HCEC 1CT (cell line): ENCODE results near the gene PUSL1.
"Not testable (repeated sequence)": the region's sequence is repeated elsewhere in the genome, so short reads cannot be mapped to it uniquely, and the experiment has no call there.

Experiments
- DNase-seq: peaks from one replicate; pipeline ENCODE4 v3.0.0-alpha.2; 2017

Gene PUSL1

GRCh38 chr1:1311107-1312104 lies 3.0 kb downstream of the PUSL1 start:
- no peak for DNase-seq

GRCh38 chr1:1312450-1313314 lies 4.3 kb downstream of the PUSL1 start:
- DNase-seq, result no peak

- DNase-seq, result no peak
Measured at GRCh38 chr1:1313500-1314236, 5.3 kb downstream of the PUSL1 start.

- no peak for DNase-seq
Measured at GRCh38 chr1:1314237-1314586, 5.8 kb downstream of the PUSL1 start.

GRCh38 chr1:1314678-1315335 lies 6.4 kb downstream of the PUSL1 start:
- no peak for DNase-seq

- no peak for DNase-seq
Measured at GRCh38 chr1:1315435-1315954, 7.1 kb downstream of the PUSL1 start.

- not testable (repeated sequence) for DNase-seq
Measured at GRCh38 chr1:1316199-1316598, 7.8 kb downstream of the PUSL1 start.

GRCh38 chr1:1317420-1317819 lies 9.0 kb downstream of the PUSL1 start:
- DNase-seq, result no peak

- DNase-seq, result peak; percentile 91
Measured at GRCh38 chr1:1318131-1318652, 9.8 kb downstream of the PUSL1 start.

GRCh38 chr1:1318777-1319645 lies 10.6 kb downstream of the PUSL1 start:
- no peak for DNase-seq

GRCh38 chr1:1319646-1319941 lies 11.2 kb downstream of the PUSL1 start:
- no peak for DNase-seq

GRCh38 chr1:1320666-1321448 lies 12.5 kb downstream of the PUSL1 start:
- DNase-seq, result no peak

- no peak for DNase-seq
Measured at GRCh38 chr1:1321477-1321876, 13.1 kb downstream of the PUSL1 start.

GRCh38 chr1:1322418-1322817 lies 14.0 kb downstream of the PUSL1 start:
- DNase-seq, result no peak

- DNase-seq, result no peak
Measured at GRCh38 chr1:1322952-1323351, 14.6 kb downstream of the PUSL1 start.

GRCh38 chr1:1324084-1324523 lies 15.7 kb downstream of the PUSL1 start:
- DNase-seq, result peak; percentile 36

- peak; percentile 89 for DNase-seq
Measured at GRCh38 chr1:1324524-1325287, 16.3 kb downstream of the PUSL1 start, which contains the start of the genes CPTP and INTS11. TSS of gene CPTP (plus strand) at chr1:1324802. CDS start at chr1:1326911, 2,109 bp downstream. TSS of gene INTS11 (minus strand) at chr1:1324660. CDS start at chr1:1324608, 52 bp downstream.

- DNase-seq, result no peak
Measured at GRCh38 chr1:1325288-1326074, 17.1 kb downstream of the PUSL1 start.
